ENCODE results near the gene ARRDC4.
"Not testable (repeated sequence)": the region's sequence is repeated elsewhere in the genome, so short reads cannot be mapped to it uniquely, and the experiment has no call there.

ARRDC4 gene

DNA sequence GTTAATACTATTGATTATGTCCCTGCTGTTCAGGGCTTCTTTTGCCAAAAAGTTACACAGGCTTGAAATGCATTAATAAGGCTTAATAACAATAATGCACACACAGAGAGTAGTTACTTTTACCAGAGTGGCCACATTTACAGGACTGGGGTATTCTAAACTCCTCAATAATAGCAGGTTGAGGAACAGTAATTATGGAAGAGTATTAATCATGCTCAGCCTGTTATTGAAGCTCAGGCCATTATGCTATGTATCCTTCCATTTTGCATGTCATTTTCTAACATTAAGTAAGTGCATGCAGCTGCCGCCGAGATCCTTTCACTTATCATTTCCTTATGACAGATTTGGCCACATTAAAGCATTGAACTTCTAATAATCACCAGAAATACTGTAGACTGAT, 5.7 kb downstream of the ARRDC4 start:
- no peak for DNase-seq (ENCODE audit: low read depth)

DNA sequence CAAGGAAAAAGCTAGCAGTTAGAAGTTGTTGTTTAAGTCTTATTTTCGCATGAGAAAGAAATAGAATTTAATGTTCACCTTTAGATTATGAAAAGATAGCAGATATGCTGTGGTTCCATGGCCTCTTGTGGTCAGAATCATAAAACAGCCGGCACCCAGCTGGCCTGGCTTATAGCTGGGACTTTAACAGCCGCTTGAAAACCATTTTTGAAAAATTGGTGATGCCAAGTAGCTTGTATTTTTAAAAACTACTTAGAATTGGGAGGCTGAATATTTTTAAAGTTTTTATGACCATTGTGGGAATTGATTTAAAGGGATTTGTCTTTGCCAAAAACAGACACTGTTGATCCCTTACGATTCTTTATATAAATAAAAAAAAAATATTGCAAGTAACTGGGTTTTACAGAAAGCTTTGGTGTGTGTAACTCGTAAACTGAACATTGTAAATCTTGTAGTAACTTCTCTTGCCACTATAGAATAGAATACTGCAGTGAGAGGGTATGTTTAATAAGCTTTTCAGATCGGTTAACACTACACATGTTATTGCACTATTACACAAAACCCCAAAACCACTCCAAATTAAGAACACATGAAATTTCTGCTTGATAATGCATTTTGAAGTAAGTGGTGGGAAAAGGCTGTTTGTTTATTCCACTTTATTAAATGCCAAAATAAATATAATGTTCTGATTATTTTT, 6.6 kb downstream of the ARRDC4 start:
- DNase-seq (ENCODE audit: low read depth) = no peak

DNA sequence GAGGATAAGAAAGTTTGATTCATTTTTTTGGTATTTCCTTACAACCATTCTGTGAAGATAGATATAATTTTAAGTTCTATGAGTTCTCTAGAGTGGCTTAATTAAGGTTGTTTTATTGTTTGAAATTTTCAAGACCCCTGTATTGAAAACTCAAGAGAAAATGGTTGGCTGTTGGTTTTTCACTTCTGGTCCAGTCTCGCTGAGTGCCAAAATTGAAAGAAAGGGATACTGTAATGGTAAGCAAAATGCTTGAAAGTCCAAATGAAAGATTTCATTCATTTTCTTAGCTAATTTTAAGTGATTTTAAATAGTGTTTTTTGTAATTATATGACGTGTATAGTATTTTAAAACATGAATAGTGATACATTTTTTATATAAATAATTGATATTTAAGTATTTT, 7.4 kb downstream of the ARRDC4 start:
- DNase-seq (ENCODE audit: low read depth) = no peak

DNA sequence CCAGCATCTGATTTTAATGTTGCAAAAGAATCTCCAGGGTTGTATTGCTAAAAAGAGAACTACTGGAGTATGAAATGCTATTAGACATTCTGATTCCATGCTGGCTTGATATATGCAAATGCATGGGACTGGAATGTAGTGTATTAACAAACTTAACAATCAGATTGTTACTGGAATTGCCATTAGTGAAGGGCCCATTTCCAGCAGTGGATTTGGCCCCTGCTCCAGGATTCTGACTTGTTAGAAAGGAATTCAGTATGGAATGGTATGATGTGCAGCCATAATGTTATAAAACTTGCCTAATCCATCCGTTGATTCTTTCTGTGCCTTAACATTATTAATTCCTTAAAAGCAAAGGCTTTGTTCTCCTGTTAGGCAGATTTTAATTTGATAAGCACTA, 7.9 kb downstream of the ARRDC4 start:
- peak; percentile 70 for DNase-seq (ENCODE audit: low read depth)

DNA sequence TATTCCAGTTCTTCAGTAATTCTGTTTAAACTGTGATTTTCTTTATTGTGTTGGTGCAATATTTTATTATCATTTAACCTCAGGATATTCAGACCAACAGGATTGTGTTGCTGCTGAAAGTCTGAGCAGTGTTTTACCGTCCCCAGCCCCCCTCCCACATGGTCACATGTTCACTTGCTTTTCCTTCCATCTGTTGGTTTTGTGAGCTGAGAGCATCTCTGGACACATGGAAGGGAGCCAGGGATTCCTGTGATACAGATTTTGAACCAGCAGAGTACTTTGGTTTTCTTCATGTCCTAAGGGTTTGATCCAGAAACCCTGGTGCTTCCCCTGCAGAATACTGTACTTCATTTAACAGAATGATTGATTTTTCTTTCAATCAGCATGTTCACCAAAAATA, 11.9 kb downstream of the ARRDC4 start:
- no peak for DNase-seq (ENCODE audit: low read depth)

DNA sequence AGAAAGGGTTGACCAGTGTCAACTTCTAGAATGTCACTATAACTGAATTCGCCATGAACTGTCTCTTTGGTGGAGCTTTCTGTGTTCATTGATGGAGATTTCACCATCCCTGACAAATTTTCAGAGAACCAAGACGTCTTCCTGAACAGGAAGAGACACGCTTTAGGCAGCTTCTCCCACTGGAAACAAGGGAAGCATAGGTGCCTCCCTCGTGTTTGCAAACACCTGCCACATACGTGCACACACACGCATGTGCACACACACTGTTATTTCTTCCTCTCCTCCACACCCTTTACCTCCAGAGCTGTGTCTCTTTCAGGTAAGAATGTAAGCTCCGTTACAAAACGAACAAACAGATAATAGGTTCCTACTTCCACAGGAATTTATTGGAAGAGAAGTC, 15.6 kb downstream of the ARRDC4 start:
- no peak for DNase-seq (ENCODE audit: low read depth)

DNA sequence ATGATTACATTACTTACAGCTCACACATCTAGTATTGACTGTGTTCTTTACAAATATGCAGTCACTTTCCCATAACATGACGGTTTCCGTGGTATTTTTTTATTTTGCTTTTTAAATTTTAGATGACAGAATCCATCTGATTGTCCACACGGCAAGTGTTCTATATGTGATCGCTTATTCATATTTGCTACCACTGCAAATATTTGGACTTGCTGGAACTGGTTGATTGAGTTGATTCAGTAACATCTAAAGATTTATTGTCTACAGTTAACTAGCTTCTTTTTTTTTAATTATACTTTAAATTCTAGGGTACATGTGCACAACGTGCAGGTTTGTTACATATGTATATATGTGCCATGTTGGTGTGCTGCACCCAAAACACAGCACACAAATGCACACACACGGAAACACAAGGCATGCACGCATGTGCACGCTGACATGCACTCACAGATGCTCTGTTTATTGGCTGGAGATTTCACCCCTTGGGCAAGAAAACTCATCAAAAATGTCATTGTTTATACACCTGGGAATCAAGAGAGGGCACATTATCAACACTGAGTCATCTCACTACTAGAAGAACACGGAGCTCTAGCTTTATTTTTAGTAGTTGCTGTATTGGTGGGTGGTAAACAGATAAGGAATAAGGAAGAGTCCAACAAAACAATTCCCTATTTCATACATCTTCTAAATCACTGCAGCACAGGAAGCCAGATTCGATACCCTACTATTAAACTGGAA, 16.4 kb downstream of the ARRDC4 start:
- DNase-seq (ENCODE audit: low read depth) = no peak

DNA sequence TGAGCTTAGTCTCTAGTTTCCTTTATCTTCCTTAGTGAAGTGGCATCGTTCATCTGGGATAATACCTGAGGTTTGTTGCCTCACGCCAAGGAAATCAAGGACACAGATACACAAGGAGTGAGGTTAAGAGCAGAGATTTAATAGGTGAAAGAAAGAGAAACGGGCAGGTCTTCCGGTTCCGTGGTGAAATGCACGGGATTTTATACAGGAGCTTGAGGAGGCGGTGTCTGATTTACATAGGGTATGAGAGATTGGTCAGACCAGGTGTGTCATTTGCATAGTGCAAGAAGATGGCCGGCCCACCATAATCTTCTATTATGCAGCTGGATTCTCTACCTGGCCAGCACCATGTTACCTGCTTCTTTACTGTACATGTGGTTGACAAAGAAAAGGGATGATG, 17.2 kb downstream of the ARRDC4 start:
- no peak for DNase-seq (ENCODE audit: low read depth)

DNA sequence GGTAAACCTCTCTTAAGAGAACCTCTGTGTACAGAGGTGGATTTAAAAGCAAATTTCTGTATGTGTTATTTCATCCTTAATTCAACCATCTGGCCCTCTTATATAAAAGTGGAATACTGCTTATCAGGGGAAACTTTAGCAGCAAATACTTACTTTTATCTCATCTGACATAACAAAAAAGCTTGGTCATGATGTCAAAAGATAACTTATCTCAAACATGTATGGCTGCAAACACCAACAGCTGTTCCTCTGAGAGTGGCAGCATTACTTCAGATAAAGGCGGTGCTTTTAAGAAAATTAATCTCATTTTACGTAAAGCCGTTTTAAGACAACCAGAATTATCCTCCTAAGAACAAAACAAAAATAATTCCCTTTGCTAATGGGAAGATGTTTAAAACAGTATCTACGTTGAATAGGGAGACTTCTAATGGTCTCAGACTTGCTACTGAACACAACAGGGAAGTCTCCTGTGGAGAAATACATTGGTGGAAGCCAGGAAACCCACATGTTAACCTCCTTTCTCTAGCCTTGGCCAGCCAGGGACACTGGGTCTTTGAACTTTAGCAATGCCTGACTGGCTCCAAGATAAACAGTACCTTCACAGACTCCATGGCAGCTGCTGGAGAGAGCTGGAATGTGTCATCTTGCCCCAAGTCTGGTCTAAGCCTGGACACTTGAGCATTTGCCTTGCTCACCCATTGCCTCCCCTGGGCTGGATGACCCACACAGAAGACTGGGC, 18.1 kb downstream of the ARRDC4 start:
- DNase-seq (ENCODE audit: low read depth) = no peak

DNA sequence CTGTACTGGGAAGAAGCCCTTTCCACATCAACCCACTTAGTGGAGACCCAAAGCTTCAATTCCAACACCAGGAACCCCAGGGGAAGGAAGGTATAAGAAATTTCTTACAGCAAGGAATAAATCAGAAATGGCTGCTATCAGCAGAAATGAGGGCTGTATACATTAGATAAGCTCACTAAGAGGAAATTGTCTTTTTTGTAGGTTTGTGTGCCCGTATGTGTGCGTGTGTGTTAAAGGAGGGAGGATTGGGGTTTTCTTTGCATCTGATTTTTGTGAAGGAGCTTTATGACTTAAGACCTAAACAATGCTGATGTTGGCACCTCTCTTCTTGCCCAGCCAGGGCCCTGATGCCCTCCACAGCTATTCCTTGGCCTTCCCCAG, 18.6 kb downstream of the ARRDC4 start:
- DNase-seq (ENCODE audit: low read depth) = no peak

DNA sequence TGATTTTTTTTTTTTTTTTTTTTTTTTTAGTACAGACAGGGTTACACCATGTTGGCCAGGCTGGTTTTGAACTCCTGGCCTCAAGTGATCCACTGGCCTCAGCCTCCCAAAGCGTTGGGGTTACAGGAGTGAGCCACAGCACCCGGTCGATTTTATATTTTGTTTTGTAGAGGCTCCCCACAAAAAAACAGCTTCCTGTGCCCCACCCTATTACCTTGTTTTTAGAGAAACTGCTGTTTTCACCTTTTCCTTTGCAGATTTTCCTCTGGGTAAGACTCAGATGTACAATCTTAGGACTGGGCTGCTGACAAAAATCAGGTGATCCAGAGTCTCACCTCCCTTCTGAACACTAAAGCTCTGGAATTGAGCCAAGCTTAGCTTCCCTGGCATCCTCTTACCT, 20.6 kb downstream of the ARRDC4 start:
- DNase-seq (ENCODE audit: low read depth) = no peak

DNA sequence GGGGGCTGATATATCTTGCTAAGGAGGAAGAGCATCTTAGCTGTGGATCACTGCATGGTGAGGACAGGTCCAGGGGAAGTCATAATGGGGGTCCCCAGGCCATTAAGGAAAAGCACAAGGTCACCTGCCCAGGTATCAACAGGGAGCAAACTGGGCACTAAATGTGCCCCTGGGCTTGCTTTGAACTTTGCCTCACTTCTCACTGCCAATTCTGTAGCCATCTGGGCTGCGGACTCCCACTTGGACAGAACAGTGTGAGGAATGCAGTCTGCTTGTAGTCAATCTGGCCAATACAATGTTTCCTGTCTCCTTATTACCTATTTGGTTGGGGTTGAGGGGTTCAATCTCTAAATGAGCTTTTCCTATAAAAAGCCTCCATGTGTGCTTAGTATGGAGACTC, 21.3 kb downstream of the ARRDC4 start:
- DNase-seq (ENCODE audit: low read depth) = no peak

DNA sequence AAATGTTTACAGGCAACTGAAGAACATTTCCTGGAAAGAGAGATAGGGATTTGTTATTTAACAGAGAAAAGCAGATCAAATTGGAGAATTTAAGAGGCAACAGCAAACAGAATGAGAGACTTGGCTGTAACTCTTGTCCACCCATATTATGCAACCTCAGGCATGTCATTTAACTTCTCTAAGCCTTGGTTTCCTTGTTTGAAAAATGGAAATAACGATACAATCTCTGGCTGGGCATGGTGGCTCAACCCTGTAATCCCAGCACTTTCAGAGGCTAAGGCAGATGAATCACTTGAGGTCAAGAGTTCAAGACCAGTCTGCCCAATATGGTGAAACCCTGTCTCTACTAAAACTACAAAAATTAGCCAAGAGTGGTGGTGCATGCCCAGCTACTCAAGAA, 23.7 kb downstream of the ARRDC4 start:
- peak; percentile 38 for DNase-seq (ENCODE audit: low read depth)

DNA sequence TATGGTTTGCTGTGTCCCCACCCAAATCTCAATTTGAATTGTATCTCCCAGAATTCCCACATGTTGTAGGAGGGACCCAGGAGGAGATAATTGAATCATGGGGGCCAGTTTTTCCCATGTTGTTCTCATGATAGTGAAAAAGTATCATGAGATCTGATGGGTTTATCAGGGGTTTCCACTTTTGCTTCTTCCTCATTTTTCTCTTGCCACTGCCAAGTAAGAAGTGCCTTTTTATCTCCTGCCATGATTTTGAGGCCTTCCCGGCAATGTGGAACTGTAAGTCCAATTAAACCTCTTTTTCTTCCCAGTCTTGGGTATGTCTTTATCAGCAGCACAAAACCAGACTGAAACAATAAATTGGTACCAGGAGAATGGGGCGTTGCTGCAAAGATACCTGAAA, 25.5 kb downstream of the ARRDC4 start:
- DNase-seq (ENCODE audit: low read depth) = not testable (repeated sequence)

DNA sequence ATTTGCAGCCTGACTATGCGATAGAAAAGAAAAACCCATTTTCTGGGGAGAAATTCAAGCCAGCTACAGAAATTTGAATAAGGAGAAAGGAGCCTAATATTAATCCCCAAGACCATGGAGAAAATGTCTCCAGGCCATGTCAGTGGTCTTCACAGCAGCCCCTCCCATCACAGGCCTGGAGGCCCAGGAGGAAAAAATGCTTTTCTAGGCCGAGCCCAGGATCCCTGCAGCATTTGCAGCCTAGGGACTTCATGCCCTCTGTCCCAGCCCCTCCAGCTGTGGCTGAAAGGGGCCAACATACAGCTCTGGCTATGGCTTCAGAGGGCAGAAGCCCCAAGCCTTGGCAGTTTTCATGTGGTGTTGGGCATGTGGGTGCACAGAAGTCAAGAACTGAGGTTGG, 26.3 kb downstream of the ARRDC4 start:
- DNase-seq (ENCODE audit: low read depth) = no peak

DNA sequence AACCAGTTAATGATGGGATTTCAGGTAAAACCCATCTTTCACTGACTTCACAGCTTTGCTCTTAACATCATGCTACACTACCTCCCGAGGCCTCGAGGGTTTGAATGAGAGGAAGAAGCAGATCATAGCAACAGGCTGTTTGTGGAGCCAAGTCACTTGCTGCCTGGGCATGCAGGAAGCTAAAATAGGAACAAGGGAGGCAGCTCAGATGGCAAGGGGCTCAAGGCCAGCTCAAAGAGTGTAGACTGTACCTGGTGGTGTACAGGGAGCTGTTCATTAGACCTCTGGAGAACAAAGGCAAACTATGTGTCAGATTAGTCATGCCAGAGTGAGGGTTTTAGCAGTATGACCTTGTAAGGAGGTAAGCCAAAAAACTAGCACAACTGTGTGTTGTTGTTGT, 28.8 kb downstream of the ARRDC4 start:
- no peak for DNase-seq (ENCODE audit: low read depth)

DNA sequence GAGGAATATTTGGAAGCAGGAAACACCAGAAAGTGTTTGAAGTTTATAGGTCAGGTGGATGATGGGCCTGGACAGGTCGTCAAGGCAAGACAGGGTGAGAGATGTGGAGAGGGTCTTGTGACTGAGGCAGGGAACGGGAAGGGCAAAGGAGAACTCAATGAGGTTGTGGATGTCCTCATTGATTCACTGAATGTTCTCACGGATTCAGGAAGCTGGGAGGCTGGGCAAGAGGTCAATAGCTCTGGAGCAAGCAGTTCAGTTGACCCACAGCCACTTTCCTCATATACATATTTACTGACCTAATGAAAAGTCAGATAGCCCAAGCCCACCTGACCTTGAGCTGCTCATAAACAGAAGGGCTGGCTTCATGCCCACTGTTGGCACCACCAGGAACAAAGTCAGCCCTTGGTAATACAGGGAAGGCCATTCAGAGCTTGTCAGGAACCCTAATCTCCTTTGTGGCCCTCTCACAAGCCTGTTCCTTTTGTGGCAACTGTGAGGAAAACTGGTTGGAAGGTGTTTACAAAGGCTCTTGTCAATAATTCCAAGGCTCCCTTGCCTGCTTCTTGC, 31.6 kb downstream of the ARRDC4 start:
- DNase-seq (ENCODE audit: low read depth) = no peak

DNA sequence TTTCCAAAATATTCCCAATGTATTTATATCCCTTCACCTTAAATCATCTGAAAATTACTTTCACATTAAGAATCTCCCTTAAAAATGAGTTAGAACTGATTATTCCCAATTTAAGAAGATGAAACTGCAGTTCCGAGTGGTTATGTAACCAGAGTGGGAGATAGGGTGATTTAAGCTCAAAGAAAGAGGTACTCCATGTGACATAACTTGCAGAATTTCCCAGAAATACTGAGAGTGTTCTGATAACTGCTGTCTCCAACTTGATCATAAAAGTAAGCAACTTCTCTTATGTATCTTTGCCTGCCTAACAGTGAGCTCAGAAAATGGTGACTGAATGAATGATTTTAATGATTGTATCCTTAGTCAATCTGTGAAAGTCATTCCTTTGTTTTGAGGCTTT, 32.3 kb downstream of the ARRDC4 start:
- DNase-seq (ENCODE audit: low read depth) = no peak

DNA sequence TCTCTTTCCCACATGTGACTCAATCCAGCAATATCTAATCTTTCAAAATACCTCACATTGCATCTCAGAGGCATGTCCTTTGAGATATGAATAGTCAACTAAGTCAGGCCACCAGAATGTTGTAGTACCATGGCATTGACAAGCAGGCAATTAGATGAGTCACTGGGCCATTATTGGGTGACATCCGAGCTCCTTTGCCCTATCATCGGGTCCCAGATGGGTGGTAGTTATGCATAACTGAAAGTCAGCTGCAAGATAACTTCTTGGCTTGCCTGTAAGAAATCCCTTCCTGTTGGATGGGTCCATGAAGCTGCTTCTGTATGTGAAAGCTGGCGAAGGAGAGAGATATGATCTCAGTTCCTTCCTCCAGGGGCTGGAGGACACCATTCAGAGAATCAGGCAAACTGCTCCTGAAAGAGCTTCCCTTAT, 32.8 kb downstream of the ARRDC4 start:
- DNase-seq (ENCODE audit: low read depth) = no peak

DNA sequence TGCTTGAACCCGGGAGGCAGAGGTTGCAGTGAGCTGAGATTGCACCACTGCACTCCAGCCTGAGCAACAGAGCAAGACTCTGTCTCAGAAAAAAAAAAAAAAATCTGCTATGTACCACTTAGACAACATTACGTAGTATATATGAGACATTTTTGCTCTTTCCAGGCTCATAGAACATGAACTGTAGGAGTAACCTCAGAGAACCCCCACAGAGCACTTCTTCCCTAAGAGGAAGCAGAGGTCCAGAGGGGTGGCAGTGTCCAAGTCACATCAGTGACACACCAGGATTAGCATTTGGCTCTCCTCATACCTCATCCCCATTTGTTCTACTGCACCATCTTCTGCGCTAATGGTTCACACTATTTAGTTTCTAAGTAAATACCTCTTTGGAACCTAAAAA, 33.7 kb downstream of the ARRDC4 start:
- no peak for DNase-seq (ENCODE audit: low read depth)

DNA sequence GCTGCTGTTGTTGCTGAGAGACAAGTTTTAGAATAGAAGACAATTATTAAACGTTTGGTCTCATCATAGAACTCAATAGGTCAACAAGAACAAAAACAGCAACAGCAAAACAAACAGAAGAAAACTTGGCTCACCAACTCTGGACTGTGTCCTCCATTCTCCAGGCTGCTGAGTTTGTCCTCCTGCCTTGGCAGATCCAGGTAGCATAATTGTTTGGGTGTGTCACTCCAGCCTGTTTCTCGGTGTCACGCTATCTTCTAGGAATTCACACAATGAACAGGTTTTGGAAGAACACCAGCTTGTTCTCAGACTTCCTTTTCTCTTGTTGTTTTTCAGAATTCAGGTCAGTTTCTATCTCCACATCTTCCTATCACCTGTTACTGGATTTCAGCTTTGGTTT, 34.7 kb downstream of the ARRDC4 start:
- no peak for DNase-seq (ENCODE audit: low read depth)

DNA sequence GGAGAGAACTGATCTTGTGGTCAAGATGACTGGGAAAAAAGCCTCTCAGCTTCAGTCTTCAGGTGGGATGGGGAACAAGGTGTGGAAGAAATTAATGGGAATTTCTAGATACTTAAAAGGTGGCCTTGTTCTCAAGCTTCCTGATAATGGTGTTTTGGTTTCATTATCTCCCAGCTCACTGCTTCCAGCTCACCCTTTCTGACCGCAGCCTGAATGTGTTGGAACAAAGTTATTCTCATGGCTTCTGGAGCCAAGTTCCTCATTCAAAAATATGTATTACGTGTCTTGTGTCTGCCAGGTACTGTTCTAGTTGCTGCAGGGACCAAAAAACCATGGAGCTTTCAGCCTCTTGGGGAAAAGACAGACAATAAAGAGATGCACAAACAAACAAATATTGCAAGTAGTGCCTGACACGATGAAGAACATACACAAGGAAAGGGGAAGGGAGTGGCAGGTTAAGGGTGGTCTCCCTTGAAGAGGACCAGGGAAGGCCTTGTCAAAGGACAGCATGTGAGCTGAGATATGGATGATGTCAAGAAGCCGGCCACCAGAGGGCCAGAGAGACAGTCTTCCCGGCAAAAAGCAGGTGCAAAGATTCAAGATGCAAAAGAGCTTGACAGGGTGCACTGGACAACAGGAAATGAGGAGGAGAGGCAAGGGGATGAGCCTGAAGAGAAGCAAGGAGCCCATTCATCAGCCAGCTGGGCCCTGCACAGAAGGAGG, 35.5 kb downstream of the ARRDC4 start:
- no peak for DNase-seq (ENCODE audit: low read depth)

All from stromal cell of bone marrow (primary cell).